ENCODE measurements around the gene TMEM72. TPM values are rescaled to one million over a fixed set of nuclear protein-coding genes. Genes with fewer than 3 reads are reported as not detected.

Gene TMEM72
- total and polyA plus RNA-seq, 4 donors: 0.02 to 0.33 TPM; not detected in 2

DNA sequence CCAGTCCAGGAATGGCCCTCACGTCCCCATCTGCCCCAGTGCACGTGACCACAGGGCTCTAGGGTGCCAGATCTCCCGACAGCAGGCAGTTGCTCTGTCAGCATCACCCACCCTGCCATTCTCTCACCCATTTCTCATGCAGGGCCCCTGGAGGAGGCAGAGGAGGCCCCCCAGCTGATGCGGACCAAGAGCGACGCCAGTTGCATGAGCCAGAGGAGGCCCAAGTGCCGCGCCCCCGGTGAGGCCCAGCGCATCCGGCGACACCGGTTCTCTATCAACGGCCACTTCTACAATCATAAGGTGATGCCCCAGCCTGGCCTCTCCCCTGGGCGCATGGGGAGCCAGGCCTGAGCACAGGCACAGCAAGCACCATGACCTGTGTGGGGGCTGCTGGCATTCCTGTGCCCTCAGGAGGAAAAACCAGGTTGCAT is 73.5 kb downstream of the TMEM72 start:
- WGBS: 97% methylated on average over 15 of the region's 15 CpGs

DNA sequence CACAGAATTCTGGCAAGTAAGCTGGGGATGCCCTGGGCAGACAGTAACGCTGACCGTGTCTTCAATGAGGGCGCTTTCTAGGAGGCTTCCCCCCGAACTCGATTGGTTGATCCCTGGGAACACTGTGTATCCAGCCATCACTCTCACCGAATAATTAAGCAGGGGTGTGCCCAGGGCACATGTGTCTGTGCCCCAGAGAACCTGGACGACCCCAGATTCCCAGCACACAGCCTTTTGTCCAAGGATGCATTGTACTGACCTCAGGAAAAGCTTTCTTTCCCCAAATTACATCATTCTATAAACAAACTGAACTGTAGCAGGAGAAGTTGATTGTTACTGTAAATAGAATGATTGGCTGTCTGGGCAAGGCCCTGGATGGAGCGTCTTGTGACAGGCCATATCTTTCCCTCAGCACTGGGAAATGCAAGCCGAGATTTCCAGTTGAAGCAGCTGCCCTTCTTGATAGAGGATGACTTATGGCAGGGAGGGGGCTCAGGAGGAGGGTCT is 74.1 kb downstream of the TMEM72 start:
- Histone ChIP-seq H3K9ac (ENCODE audit: low read depth in 1 of 2, low read length in 2 of 2) (no peak overlapping the region), H3K9me3 (ENCODE audit: control insufficient read depth in 4 of 4, low read length in 3 of 4) (no peaks in the 10 kb centered on the region), H3K4me3 (ENCODE audit: low read depth in 1 of 3, low read length in 3 of 3) (no peak overlapping the region), H3K4me1 (ENCODE audit: control insufficient read depth in 4 of 4, insufficient read depth in 4 of 4, low read length in 3 of 4) (peaks cover 21 to 31% (median 31%) of the 10 kb centered on the region in 4 donors), H3K27me3 (ENCODE audit: control insufficient read depth in 4 of 4, insufficient read depth in 4 of 4, low read length in 3 of 4) (no peaks in the 10 kb centered on the region), H3K36me3 (ENCODE audit: control insufficient read depth in 4 of 4, insufficient read depth in 3 of 4, low read depth in 1 of 4, low read length in 3 of 4) (no peaks in the 10 kb centered on the region), H3K27ac (ENCODE audit: low read depth in 1 of 2, low read length in 2 of 2) (peak overlapping the region in 1 of 2 donors; percentile 20)
- TF ChIP-seq GABPA (IDR thresholded peaks at IDR 0.05 in 1 of 2, conservative IDR thresholded peaks at IDR 0.05 in 1 of 2) (no peak), RXRA (IDR thresholded peaks at IDR 0.05) (peak in 1 of 2 donors; percentile 27), HNF4G (IDR thresholded peaks at IDR 0.05) (no peak), SP1 (IDR thresholded peaks at IDR 0.05) (peak; percentile 26), ZBTB33 (IDR thresholded peaks at IDR 0.05) (no peak)
- WGBS: 71% methylated on average over 9 of the region's 9 CpGs
- DNase-seq (ENCODE audit: low spot score): no peak

More for the DNA sequence above, 73.5 kb downstream of the TMEM72 start:
- TF ChIP-seq, protein P1, sequence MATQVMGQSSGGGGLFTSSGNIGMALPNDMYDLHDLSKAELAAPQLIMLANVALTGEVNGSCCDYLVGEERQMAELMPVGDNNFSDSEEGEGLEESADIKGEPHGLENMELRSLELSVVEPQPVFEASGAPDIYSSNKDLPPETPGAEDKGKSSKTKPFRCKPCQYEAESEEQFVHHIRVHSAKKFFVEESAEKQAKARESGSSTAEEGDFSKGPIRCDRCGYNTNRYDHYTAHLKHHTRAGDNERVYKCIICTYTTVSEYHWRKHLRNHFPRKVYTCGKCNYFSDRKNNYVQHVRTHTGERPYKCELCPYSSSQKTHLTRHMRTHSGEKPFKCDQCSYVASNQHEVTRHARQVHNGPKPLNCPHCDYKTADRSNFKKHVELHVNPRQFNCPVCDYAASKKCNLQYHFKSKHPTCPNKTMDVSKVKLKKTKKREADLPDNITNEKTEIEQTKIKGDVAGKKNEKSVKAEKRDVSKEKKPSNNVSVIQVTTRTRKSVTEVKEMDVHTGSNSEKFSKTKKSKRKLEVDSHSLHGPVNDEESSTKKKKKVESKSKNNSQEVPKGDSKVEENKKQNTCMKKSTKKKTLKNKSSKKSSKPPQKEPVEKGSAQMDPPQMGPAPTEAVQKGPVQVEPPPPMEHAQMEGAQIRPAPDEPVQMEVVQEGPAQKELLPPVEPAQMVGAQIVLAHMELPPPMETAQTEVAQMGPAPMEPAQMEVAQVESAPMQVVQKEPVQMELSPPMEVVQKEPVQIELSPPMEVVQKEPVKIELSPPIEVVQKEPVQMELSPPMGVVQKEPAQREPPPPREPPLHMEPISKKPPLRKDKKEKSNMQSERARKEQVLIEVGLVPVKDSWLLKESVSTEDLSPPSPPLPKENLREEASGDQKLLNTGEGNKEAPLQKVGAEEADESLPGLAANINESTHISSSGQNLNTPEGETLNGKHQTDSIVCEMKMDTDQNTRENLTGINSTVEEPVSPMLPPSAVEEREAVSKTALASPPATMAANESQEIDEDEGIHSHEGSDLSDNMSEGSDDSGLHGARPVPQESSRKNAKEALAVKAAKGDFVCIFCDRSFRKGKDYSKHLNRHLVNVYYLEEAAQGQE (IDR thresholded peaks at IDR 0.05): no peak
- TF ChIP-seq RAD21 (IDR thresholded peaks at IDR 0.05) (no peak), TAF1 (conservative IDR thresholded peaks at IDR 0.05) (no peak), GABPA (IDR thresholded peaks at IDR 0.05 in 1 of 2, conservative IDR thresholded peaks at IDR 0.05 in 1 of 2) (no peak)
- TF ChIP-seq, protein P2, sequence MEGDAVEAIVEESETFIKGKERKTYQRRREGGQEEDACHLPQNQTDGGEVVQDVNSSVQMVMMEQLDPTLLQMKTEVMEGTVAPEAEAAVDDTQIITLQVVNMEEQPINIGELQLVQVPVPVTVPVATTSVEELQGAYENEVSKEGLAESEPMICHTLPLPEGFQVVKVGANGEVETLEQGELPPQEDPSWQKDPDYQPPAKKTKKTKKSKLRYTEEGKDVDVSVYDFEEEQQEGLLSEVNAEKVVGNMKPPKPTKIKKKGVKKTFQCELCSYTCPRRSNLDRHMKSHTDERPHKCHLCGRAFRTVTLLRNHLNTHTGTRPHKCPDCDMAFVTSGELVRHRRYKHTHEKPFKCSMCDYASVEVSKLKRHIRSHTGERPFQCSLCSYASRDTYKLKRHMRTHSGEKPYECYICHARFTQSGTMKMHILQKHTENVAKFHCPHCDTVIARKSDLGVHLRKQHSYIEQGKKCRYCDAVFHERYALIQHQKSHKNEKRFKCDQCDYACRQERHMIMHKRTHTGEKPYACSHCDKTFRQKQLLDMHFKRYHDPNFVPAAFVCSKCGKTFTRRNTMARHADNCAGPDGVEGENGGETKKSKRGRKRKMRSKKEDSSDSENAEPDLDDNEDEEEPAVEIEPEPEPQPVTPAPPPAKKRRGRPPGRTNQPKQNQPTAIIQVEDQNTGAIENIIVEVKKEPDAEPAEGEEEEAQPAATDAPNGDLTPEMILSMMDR (IDR thresholded peaks at IDR 0.05; ENCODE audit: low read depth, low read length, missing input control): no peak
- TF ChIP-seq, protein P3, sequence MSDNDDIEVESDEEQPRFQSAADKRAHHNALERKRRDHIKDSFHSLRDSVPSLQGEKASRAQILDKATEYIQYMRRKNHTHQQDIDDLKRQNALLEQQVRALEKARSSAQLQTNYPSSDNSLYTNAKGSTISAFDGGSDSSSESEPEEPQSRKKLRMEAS (IDR thresholded peaks at IDR 0.05): no peak
- no peak for DNase-seq (ENCODE audit: low spot score)
- no peaks in the 10 kb centered on the region for H3K36me3 ChIP-seq (ENCODE audit: control insufficient read depth in 4 of 4, insufficient read depth in 3 of 4, low read depth in 1 of 4, low read length in 3 of 4)
- no peaks in the 10 kb centered on the region for H3K9me3 ChIP-seq (ENCODE audit: control insufficient read depth in 4 of 4, low read length in 3 of 4)
- H3K27ac ChIP-seq (ENCODE audit: low read depth in 1 of 2, low read length in 2 of 2): no peak overlapping the region
- H3K27me3 ChIP-seq (ENCODE audit: control insufficient read depth in 4 of 4, insufficient read depth in 4 of 4, low read length in 3 of 4): no peaks in the 10 kb centered on the region
- H3K4me3 ChIP-seq (ENCODE audit: low read depth in 1 of 3, low read length in 3 of 3): no peak overlapping the region
- H3K9ac ChIP-seq (ENCODE audit: low read depth in 1 of 2, low read length in 2 of 2): no peak overlapping the region
- H3K4me1 ChIP-seq (ENCODE audit: control insufficient read depth in 4 of 4, insufficient read depth in 4 of 4, low read length in 3 of 4): peaks cover 23 to 32% (median 31%) of the 10 kb centered on the region in 4 donors
